ENCODE results near the gene FAM13A.

Gene FAM13A

DNA sequence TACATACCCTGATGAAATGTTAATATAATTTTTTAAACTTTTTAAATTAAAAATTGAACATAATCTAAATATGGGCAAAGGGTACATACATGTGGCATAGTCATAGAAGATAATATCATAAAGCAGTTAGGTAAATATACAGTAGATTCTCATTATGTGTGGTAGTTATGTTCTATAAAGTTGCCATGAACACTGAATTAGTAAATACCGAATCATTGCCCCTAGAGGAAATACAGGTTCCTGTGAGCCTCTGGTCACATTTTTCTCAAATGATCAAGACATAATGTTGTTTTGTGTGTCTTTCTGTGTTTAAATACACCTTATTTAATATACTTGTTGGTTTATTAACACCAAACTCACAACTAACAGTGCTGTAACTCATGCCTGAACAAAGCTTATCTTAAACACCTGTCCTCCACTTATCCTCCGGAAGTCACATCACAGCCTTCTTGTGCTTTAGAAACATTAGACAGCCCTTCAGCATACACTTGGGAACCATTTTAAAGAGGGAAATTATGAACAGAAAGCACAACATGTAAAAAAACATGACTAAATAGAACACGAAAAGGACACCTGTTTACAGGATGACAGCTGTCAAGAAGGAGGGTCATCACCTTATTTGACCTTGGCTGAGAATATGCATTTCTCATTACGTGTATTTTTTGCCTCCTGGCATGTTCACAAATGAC, 190.0 kb downstream of the FAM13A start:
- Histone ChIP-seq H3K4me3 (ENCODE audit: low read depth, low read length) (no peak overlapping the region), H3K27me3 (replicated peaks) (no peaks in the 10 kb centered on the region), H3K36me3 (replicated peaks) (no peaks in the 10 kb centered on the region), H3K27ac (peak overlapping the region; percentile 77)
- in situ Hi-C loops (cut with HindIII; ENCODE audit: low pct_ligation_motif_present, low sequenced_read_pairs), result no loop called here
- TF ChIP-seq, protein P1, sequence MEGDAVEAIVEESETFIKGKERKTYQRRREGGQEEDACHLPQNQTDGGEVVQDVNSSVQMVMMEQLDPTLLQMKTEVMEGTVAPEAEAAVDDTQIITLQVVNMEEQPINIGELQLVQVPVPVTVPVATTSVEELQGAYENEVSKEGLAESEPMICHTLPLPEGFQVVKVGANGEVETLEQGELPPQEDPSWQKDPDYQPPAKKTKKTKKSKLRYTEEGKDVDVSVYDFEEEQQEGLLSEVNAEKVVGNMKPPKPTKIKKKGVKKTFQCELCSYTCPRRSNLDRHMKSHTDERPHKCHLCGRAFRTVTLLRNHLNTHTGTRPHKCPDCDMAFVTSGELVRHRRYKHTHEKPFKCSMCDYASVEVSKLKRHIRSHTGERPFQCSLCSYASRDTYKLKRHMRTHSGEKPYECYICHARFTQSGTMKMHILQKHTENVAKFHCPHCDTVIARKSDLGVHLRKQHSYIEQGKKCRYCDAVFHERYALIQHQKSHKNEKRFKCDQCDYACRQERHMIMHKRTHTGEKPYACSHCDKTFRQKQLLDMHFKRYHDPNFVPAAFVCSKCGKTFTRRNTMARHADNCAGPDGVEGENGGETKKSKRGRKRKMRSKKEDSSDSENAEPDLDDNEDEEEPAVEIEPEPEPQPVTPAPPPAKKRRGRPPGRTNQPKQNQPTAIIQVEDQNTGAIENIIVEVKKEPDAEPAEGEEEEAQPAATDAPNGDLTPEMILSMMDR (IDR thresholded peaks at IDR 0.05; ENCODE audit: low read depth, low read length, missing control alignments), result no peak
- peak; percentile 52 for DNase-seq

DNA sequence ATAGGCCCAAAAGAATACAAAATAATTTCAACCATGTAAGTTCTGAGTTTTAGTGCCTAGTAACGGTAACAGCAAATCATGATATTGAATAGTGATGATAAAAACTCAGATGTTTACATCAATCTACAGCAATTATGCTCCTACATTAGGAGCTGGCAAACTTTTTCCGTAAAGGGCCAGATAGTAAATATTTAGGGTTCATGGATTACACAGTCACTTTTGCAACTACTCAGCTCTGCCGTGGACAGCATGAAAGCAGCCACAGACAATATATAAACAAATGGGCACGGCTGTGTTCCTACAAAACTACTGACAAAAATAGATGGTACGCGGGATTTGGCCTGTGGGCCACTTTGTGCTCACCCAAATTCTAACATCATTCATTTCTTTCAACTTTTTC, 191.5 kb downstream of the FAM13A start:
- in situ Hi-C loops (cut with HindIII; ENCODE audit: low pct_ligation_motif_present, low sequenced_read_pairs), result no loop called here
- no peak overlapping the region for H3K4me3 ChIP-seq (ENCODE audit: low read depth, low read length)
- H3K27ac ChIP-seq, result peak overlapping the region; percentile 74
- DNase-seq, result no peak
- no peaks in the 10 kb centered on the region for H3K27me3 ChIP-seq (replicated peaks)
- TF ChIP-seq, protein P1 (IDR thresholded peaks at IDR 0.05; ENCODE audit: low read depth, low read length, missing control alignments), result no peak
- H3K36me3 ChIP-seq (replicated peaks), result no peaks in the 10 kb centered on the region

DNA sequence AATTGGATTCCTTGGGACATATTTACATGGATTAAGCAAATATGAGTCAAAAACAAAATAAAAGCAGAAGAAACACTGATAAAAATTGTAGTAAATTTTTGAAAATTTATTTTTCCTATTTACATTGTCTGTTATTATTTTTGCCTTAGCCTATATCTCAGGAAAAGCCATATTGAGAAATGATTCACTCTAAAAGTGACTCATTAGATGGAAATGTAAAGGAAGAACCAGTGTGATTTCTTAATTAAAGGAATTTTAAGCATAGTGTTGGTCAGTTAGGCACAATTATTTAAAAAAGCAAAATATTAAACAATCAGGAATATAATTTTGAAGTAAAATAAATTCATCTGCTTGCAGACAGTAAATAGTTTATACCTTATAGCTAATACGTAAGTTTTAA, 191.9 kb downstream of the FAM13A start:
- peak overlapping the region; percentile 74 for H3K27ac ChIP-seq
- no peaks in the 10 kb centered on the region for H3K36me3 ChIP-seq (replicated peaks)
- no peaks in the 10 kb centered on the region for H3K27me3 ChIP-seq (replicated peaks)
- no peak for DNase-seq
- H3K4me3 ChIP-seq (ENCODE audit: low read depth, low read length), result no peak overlapping the region
- TF ChIP-seq, protein P1 (IDR thresholded peaks at IDR 0.05; ENCODE audit: low read depth, low read length, missing control alignments), result no peak
- in situ Hi-C loops (cut with HindIII; ENCODE audit: low pct_ligation_motif_present, low sequenced_read_pairs), result no loop called here

GRCh38 chr4:88860586-88860985, 196.4 kb downstream of the FAM13A start:
- TF ChIP-seq, protein P1 (IDR thresholded peaks at IDR 0.05; ENCODE audit: low read depth, low read length, missing control alignments), result no peak
- DNase-seq, result no peak

GRCh38 chr4:88859191-88859812, 197.7 kb downstream of the FAM13A start:
- no peaks in the 10 kb centered on the region for H3K27me3 ChIP-seq (replicated peaks)
- TF ChIP-seq, protein P1 (IDR thresholded peaks at IDR 0.05; ENCODE audit: low read depth, low read length, missing control alignments), result no peak
- in situ Hi-C loops (cut with HindIII; ENCODE audit: low pct_ligation_motif_present, low sequenced_read_pairs), result no loop called here
- no peak overlapping the region for H3K27ac ChIP-seq
- H3K36me3 ChIP-seq (replicated peaks), result no peaks in the 10 kb centered on the region
- DNase-seq, result no peak
- no peak overlapping the region for H3K4me3 ChIP-seq (ENCODE audit: low read depth, low read length)

More at GRCh38 chr4:88860586-88860985, 196.4 kb downstream of the FAM13A start:
- H3K4me3 ChIP-seq (ENCODE audit: low read depth, low read length), result no peak overlapping the region
- no peak overlapping the region for H3K27ac ChIP-seq
- no peaks in the 10 kb centered on the region for H3K36me3 ChIP-seq (replicated peaks)
- no peaks in the 10 kb centered on the region for H3K27me3 ChIP-seq (replicated peaks)
- in situ Hi-C loops (cut with HindIII; ENCODE audit: low pct_ligation_motif_present, low sequenced_read_pairs), result no loop called here
